T-helper 1 cell treated with Interleukin-12 subunit alpha and Interleukin-12 subunit beta and Interleukin-4 antibody, amounts not matched to agents 30 ng/mL and 1 ng/mL, for 36 hours (primary cell): ENCODE data around the gene SMARCB1. TPM values are rescaled to one million over a fixed set of nuclear protein-coding genes. Genes with fewer than 3 reads are reported as not detected.

ENCODE experiments used
- intact Hi-C: fragments of 100-400 bp; cut with micrococcal nuclease; formaldehyde crosslinking; loops from one replicate; pipeline ENCODE4 v1.15.1; 2024
- total RNA-seq: library from RNA; stranded (reverse); gene quantifications from 2 replicates; pipeline ENCODE4 v1.2.3, GENCODE V29; 2022

SMARCB1 gene
- total RNA-seq, 1 donor from 2014 or later: 77.3 TPM

DNA sequence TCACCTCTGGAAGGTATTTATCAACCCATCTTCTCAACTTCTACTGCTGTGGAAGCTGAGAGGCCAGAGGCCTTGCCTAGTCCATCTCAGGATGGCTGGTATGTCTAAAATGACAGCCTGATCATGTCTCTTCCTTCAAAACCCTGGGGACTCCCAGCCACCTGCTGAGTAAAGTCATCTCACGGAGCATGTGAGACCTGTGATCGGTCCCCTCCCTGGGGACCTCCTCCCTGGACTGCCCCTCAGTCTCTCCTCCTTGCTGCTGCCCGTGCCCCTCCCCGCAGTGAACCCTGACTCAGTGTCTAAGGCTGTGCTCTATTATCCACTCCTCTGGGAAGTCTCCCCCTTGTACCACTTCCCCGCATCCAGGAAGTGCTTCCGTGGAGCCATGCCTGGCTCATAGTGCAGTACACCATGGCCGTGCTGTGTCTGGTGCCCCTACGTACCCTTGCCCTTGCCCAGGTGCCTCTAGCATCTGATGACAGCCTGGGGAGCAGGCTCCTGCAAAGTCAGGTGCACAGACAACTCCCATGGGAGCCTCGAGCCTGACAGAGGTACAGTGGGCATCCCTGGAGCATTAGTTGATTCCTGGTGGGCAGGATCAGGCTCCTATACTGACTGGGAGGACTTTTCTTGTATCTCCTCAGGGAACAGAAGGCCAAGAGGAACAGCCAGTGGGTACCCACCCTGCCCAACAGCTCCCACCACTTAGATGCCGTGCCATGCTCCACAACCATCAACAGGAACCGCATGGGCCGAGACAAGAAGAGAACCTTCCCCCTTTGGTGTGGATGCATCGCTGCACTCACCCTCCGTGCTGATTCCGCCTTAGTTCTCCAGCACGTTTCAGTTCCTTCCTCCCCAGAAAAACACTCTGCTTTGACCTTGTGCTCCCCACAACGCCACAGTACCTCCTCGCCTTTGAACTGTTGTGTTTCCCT, 13.8 kb downstream of the SMARCB1 start:
- intact Hi-C loops: no loop called here

DNA sequence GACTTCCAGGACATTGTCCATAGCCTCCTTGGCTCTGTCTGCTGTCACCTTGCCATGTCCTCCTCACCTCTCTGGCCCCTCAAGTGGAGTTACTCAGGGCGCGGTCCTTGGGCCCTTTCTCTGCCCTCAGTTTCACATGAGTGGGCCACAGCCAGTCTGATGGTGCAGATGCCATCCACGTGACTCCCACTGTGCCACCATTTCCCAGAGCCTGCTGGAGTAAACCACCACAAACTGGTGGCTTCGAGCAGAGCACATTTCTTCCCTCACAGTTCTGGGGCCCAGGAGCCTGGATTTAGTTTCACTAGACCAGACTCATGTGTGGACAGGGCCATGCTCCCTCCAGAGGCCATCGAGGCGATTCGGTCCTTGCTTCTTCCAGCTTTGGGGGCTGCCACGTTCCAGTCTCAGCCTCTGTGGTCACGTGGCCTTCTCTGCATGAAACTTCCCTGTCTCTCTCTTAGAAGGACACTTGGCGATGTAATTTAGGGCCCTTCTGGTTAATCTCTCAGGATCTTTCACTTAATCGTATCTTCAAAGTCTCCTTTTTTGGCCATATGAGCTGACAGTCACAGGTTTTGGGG, 14.6 kb downstream of the SMARCB1 start:
- intact Hi-C loops: no loop called here

- intact Hi-C loops: no loop called here
Measured at GRCh38 chr22:23801886-23802377, 15.2 kb downstream of the SMARCB1 start.

DNA sequence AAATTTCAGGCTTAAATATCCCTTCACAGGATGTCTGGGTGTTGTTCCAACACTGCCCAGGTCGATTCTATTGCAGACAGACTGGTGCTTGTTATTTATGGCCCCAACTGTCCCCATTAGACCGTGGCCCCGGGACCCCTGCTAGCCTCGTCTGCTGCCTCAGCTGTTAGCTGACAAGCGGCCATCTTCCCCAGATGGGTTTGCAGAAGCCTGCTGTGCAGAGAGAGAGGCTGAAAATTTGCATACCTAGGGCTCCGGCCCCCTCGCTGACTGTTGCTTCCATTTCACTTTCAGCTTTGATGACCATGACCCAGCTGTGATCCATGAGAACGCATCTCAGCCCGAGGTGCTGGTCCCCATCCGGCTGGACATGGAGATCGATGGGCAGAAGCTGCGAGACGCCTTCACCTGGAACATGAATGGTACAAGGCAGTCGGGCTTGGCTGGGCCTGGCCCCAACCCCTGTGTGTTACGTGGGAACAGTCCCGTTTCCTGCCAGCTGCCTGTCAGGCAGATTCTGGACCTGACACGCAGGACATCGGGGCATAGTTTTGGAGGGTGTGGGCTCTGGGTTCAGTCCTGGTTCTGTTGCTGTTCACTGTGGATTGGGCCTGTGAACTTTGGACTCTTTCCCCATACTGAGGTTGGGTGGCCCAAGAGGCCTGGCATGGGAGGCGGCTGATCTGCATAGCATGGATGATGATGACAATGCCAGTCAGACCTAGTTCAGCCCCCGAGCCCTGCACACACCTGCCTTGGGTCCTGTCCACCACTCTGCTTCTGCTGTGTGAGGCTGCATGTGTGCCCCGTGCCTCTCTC, 16.4 kb downstream of the SMARCB1 start:
- intact Hi-C loops: no loop called here

DNA sequence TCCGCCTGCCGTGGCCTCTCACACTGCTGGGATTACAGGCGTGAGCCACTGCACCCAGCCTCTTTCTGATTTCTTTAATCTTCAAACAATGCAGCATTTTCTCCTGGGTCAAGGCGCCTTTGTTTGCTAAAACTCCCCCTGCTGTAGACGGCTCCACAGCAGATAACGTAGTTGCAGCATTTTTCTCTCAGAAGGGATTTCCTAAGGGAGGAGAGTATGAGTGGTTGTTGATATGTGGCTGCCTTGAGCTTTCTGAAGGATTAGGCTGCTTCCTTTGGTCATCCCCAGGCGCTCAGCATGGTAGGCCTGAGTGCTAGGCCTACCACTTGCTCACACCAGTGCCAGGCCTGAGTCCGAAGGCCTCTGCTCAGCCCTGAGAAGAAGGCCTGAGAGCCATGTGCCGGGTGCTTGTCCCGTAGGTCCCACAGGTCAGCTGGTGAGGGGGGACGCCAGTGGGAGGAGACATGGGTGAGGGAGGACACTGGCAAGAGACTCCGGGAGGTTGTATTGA, 18.1 kb downstream of the SMARCB1 start:
- intact Hi-C loops: no loop called here

- intact Hi-C loops: no loop called here
Measured at GRCh38 chr22:23806837-23807236, 20.1 kb downstream of the SMARCB1 start.

- intact Hi-C loops: no loop called here
Measured at GRCh38 chr22:23812378-23812777, 25.6 kb downstream of the SMARCB1 start.

DNA sequence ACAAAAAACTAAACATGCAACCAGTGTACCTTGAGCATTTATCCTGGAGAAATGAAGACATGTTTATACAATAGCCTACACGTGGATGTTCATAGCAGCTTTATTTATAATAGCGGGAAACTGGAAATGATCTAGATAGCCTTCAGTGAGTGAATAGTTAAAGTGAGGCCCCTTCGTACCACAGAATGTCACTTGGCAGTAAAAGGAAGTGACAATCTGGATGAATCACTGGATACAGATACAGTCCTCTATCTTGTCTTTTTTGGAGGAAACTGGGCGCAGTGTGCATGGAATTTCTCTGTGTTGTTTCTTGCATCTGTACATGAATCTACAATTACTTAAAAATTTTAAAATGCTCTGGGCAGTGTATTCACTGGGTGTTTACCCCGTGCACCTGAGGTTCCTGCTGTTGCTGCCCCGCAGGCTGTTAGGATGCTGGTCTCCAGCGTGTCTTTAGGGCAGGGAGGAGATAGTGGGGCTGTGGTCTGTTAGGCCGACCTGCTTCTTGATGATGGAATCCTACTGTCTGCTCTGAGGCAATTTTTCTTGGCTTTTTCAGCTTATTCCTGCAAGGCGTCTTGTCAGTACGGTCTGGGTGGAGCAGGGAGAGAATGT, 28.9 kb downstream of the SMARCB1 start:
- intact Hi-C loops: no loop called here

GRCh38 chr22:23816156-23816976, 29.6 kb downstream of the SMARCB1 start:
- intact Hi-C loops: no loop called here

GRCh38 chr22:23817146-23817545, 30.4 kb downstream of the SMARCB1 start:
- intact Hi-C loops: no loop called here

DNA sequence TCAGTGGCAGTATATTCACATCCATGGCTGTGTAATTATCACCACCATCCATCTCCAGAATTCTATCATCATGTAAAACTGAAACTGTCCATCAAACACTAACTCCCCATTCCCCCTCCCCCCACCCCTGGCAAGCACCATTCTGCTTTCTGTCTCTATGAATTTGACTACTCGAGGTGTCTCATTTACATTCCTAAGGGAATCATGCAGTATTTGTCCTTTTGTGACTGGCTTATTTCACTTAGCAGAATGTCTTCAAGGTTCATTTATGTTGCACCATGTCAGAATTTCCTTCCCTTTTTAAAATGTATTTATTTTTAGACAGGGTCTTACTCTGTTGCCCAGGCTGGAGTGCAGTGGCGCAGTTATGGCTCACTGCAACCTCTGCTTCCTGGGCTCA, 31.8 kb downstream of the SMARCB1 start:
- intact Hi-C loops: no loop called here

DNA sequence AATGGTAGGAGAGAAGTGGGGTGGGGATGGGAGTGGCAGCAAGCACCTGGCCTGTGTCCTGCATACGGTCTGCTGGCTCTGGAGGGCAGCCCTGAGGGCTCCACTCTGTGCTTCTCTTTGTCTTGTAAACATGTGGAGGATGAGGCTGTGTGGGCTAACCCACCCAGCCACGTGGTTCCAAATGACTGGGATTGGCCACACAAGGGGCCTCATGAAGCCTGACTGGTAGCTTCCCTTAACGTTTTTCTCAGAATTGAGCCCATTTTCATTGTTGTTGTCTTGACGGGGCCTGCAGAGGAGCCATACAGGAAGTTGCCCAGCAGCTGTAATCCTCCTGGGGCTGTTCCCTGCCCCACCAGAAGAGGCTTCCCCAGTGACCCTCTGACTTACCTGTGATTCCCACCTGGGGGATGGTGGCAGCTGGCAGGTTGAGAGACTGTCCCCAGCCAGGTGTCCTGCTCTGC, 34.0 kb downstream of the SMARCB1 start:
- intact Hi-C loops: loop anchor here (1.0 kb wide), 1 partner anchor 33 kb away; no protein-coding TSS in a partner anchor

DNA sequence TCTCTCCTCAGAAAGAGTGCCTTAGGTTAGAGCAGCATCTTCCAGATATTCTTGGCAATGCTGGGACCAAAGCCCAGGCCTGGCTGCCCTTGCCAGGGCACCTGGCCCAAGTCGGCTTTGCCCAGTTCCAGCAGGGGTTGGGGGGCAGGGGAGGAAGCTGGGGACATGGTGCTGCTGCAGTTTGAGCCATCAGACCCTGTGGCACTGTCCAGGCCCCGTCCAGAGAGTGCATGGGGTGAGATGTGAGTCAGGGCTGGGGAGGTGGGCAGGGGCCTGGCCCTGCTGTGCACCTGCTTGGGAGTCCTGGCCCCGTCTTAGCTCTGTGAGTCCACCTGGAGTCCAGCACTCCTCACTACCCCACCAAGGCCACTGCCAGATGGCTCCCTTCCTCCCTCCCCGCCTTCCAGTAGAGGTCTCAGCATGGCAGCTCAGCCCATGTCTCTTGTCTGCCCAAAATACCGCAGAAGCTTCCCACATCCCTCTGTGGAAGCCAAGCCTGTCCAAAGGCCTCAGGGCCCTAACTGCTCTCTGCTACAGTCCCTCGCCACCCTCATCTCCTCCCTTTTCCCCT, 35.4 kb downstream of the SMARCB1 start:
- intact Hi-C loops: no loop called here

- intact Hi-C loops: no loop called here
Measured at GRCh38 chr22:23823331-23823791, 36.6 kb downstream of the SMARCB1 start.

DNA sequence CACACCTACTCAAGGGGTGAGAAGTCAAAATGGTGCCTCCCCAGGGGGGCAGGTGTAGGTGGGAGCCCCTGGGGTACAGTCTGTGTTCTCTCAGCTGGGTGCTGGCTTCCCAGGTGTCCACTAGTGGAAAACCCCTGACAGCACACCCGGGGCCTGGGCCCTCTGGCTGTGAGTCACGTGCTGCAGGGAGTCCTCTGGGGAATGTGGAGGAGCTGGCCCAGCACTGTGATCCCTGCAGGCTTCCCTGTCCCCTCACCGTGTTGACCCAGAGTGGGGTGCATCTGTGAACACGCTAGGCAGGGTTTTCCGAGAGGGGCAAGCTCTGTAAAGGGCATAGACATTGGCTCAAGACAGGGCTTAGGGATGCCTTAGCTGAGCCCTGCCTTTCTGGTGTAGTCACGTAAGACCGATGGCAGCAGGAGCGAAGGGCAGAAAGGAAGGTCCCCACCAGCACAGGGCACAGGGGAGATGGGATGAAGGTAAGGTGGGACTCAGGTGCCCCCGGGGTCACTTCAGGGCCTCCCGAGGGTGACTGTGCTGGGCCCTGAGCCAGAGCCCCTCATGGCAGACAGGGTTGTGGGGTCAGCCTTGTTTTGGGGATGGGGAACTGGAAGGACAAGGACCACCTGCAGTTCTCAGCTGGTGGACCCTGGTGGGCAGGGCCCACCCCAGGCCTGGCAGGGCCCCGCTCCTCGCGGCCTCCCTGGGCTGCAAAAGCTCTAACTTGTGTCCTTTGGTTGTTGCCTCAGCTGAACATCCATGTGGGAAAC, 37.9 kb downstream of the SMARCB1 start:
- intact Hi-C loops: no loop called here

DNA sequence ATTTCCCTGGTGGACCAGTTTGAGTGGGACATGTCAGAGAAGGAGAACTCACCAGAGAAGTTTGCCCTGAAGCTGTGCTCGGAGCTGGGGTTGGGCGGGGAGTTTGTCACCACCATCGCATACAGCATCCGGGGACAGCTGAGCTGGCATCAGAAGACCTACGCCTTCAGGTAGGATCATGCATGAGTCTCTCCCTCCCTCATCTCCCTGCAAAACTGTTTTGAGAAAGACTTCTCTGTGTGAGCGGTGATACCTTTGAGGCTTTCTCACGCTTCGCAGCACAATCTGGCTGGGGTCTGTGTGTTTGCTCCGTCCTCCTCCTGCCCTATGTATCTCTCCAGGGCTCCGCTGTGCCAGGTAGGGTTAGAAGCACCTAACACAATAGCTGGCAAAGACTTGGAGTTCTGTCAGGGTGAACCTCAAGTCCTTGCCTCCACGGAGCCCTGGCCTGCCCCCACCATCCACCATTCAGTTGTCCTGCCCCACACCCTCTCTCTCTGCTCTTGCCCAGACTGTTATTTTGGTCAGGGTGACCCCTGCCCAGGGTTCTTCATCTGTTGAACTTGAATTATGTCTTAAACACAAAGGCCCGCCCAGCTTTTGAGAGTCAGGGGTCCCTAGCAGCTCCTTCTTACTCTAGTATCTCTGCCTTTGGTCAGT, 38.6 kb downstream of the SMARCB1 start:
- intact Hi-C loops: no loop called here

DNA sequence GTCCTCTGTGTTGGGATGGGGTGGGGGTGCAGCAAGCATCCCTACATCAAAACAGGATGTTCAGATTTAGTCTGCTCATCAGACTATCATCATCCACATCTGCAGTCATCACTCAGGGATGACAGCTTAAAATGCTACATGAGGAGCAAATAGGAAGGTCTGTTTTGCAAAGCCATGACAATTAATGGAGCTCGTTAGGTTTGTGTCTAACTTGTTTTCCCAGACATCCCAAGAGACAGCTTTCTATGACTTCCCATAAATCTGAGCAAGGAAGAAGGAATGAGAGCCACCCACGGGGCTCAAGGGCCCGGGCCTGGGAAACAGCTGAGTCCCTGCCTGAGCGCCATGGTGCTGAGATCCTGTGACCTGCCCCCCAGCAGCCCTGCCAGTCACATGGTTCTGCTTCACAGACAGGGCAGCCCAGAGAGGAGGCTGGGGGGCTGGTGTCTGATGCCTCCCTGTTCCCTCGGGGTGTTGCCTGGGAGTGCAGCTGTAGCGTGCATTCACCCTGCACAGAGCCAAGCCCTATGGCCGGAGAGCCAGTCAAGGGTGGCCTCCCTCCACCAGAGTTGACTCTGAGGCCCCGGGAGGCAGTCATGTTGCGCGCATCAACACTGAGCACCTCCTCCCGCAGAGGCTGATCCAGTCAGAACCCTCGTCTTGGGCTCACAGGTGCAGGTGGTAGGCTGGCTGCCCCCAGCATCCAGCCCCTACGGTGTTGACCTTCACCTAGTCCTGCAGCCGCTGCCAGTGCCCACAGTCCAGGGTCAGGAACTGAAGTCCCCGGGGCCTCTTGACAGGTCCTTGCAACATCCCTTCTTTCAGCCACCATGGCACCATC, 40.0 kb downstream of the SMARCB1 start:
- intact Hi-C loops: no loop called here
